CD14-positive monocyte (primary cell): ENCODE data around the gene FOXP1. TPM values are rescaled to one million over a fixed set of nuclear protein-coding genes. Genes with fewer than 3 reads are reported as not detected.

ENCODE experiments used
- DNase-seq, 3 donors: peaks; one replicate each; pipeline ENCODE4 v3.0.0-alpha.2; 2011 to 2022
- H2AFZ ChIP-seq: 2 replicates; pipeline ENCODE4 v1.6.0; 2012; ENCODE audit warnings: mild to moderate bottlenecking, low read depth, low read length, inconsistent platforms; ENCODE audit not compliant: insufficient read depth, poor library complexity, severe bottlenecking
- H3K27ac ChIP-seq, 2 donors: 1 replicate in 1 of 2; 2 replicates in 1 of 2; pipeline ENCODE4 v1.5.1; 2012 to 2013; ENCODE audit warnings: low read length in 2 of 2, control low read depth in 1 of 2, inconsistent platforms in 1 of 2, low read depth in 1 of 2, mild to moderate bottlenecking in 1 of 2
- H3K27me3 ChIP-seq, 2 donors: one replicate each; pipeline versions ENCODE4 v1.6.0 to v1.6.1; 2011 to 2013; ENCODE audit warnings: low read length in 2 of 2; ENCODE audit not compliant: control insufficient read depth in 2 of 2, insufficient read depth in 2 of 2
- H3K36me3 ChIP-seq, 2 donors: replicated peaks in 1 of 2; 1 replicate in 1 of 2; 2 replicates in 1 of 2; pipeline versions ENCODE4 v1.5.1 to v1.6.1; 2012 to 2013; ENCODE audit warnings: low read length in 2 of 2, control low read depth in 1 of 2, inconsistent platforms in 1 of 2, mild to moderate bottlenecking in 1 of 2; ENCODE audit not compliant: insufficient read depth in 2 of 2, control insufficient read depth in 1 of 2
- H3K4me1 ChIP-seq, 2 donors: 1 replicate in 1 of 2; 2 replicates in 1 of 2; pipeline versions ENCODE4 v1.5.1 to v1.6.1; 2012 to 2013; ENCODE audit warnings: low read length in 2 of 2, control low read depth in 1 of 2, inconsistent platforms in 1 of 2, mild to moderate bottlenecking in 1 of 2, moderate library complexity in 1 of 2; ENCODE audit not compliant: insufficient read depth in 2 of 2, control insufficient read depth in 1 of 2
- H3K4me2 ChIP-seq: replicated peaks from 2 replicates; pipeline ENCODE3; 2012; ENCODE audit warnings: low read length, moderate library complexity, mild to moderate bottlenecking; ENCODE audit not compliant: poor library complexity, severe bottlenecking; ENCODE audit errors: extremely low read depth
- H3K4me3 ChIP-seq, 3 experiments: fragments of 200-600 bp in 1 of 3; sonication (generic) in 1 of 3; replicated peaks in 1 of 3; 1 replicate in 2 of 3; 2 replicates in 1 of 3; pipeline ENCODE4 v1.5.1; 2011 to 2013; ENCODE audit warnings: low read length in 3 of 3, mild to moderate bottlenecking in 3 of 3, control low read depth in 2 of 3, low read depth in 2 of 3, inconsistent platforms in 1 of 3, moderate library complexity in 1 of 3
- H3K79me2 ChIP-seq: 2 replicates; pipeline ENCODE4 v1.6.0; 2012; ENCODE audit warnings: mild to moderate bottlenecking, control low read depth, inconsistent platforms, low read length, moderate library complexity; ENCODE audit not compliant: insufficient read depth
- H3K9ac ChIP-seq: 2 replicates; pipeline ENCODE4 v1.6.0; 2017; ENCODE audit warnings: low read length, mild to moderate bottlenecking; ENCODE audit not compliant: insufficient read depth, poor library complexity, severe bottlenecking
- H3K9me3 ChIP-seq, 2 donors: replicated peaks in 1 of 2; 1 replicate in 1 of 2; 2 replicates in 1 of 2; pipeline versions ENCODE4 v1.5.1 to v1.6.1; 2012 to 2013; ENCODE audit warnings: low read length in 2 of 2, control low read depth in 1 of 2; ENCODE audit not compliant: control insufficient read depth in 1 of 2, insufficient read depth in 1 of 2
- H4K20me1 ChIP-seq: 2 replicates; pipeline ENCODE4 v1.6.0; 2012; ENCODE audit warnings: mild to moderate bottlenecking, low read length, control low read depth, moderate library complexity; ENCODE audit not compliant: insufficient read depth
- H3K27ac Mint-ChIP-seq, 7 donors: one replicate each; pipeline ENCODE4 v1.8.0; 2020; ENCODE audit warnings: mild to moderate bottlenecking in 7 of 7, mixed read lengths in 7 of 7, moderate library complexity in 6 of 7, inconsistent platforms in 2 of 7
- H3K27me3 Mint-ChIP-seq, 3 donors: one replicate each; pipeline ENCODE4 v1.8.0; 2021 to 2022; ENCODE audit warnings: low read depth in 3 of 3, mild to moderate bottlenecking in 3 of 3, mixed read lengths in 3 of 3, moderate library complexity in 3 of 3, inconsistent platforms in 1 of 3
- H3K36me3 Mint-ChIP-seq, 2 donors: one replicate each; pipeline ENCODE4 v1.8.0; 2020; ENCODE audit warnings: mixed read lengths in 2 of 2, inconsistent platforms in 1 of 2, mild to moderate bottlenecking in 1 of 2
- H3K4me1 Mint-ChIP-seq: one replicate; pipeline ENCODE4 v1.8.0; 2020; ENCODE audit warnings: mild to moderate bottlenecking, mixed read lengths
- H3K4me3 Mint-ChIP-seq, 2 donors: one replicate each; pipeline ENCODE4 v1.8.0; 2020; ENCODE audit warnings: mild to moderate bottlenecking in 2 of 2, mixed read lengths in 2 of 2, moderate library complexity in 1 of 2
- H3K9me3 Mint-ChIP-seq, 7 donors: one replicate each; pipeline ENCODE4 v1.8.0; 2020 to 2022; ENCODE audit warnings: mixed read lengths in 7 of 7, mild to moderate bottlenecking in 6 of 7, moderate library complexity in 6 of 7, inconsistent platforms in 2 of 7
- CTCF ChIP-seq: fragments of 200-600 bp; IDR thresholded peaks from one replicate; pipeline ENCODE4 v1.8.0; 2022; ENCODE audit warnings: antibody characterized with exemption, mild to moderate bottlenecking
- WGBS: methylation state at CpG from one replicate; pipeline ENCODE4 v1.1.5; 2013; ENCODE audit warnings: missing lambda C conversion rate; ENCODE audit not compliant: insufficient coverage; 5-methylcytosine and 5-hydroxymethylcytosine counted together
- intact Hi-C, 2 donors: fragments of 100-400 bp; cut with micrococcal nuclease; formaldehyde crosslinking; loops; one replicate each; pipeline versions ENCODE4 v1.15.0 to v1.15.1; 2023
- polyA plus RNA-seq, 3 donors: library from polyadenylated mRNA; depleted of rRNA in 1 of 3; unstranded in 2 of 3; stranded (reverse) in 1 of 3; fragments of 300-500 nt in 2 of 3; fragments of >200 nt in 1 of 3; fragmentation: Illumina TruSeq in 2 of 3; gene quantifications; 1 replicate in 2 of 3; 2 replicates in 1 of 3; pipeline ENCODE4 v1.2.3, GENCODE V29; 2012 to 2021

The FOXP1 gene
- polyA plus RNA-seq, 3 donors = 25.7 to 42.6 (median 27.8) TPM

GRCh38 chr3:71121429-71122167 lies 461.9 kb downstream of the FOXP1 start:
- Histone ChIP-seq H3K9me3 (no peaks in the 10 kb centered on the region), H3K9ac (no peak overlapping the region), H3K4me2 (no peak overlapping the region), H3K36me3 (peaks cover 0 to 16% of the 10 kb centered on the region in 2 donors), H3K27ac (no peak overlapping the region), H3K4me1 (no peaks in the 10 kb centered on the region), H3K79me2 (no peaks in the 10 kb centered on the region), H3K4me3 (no peak overlapping the region), H2AFZ (no peak overlapping the region), H3K27me3 (no peaks in the 10 kb centered on the region), H4K20me1 (peaks cover 37% of the 10 kb centered on the region)
- no peaks in the 10 kb centered on the region for H3K9me3 Mint-ChIP-seq
- no peak for TF ChIP-seq CTCF
- intact Hi-C loops = no loop called here
- 100% methylated on average over 2 of the region's 3 CpGs for WGBS
- no peak overlapping the region for H3K27ac Mint-ChIP-seq
- no peak overlapping the region for H3K4me3 Mint-ChIP-seq
- H3K36me3 Mint-ChIP-seq = peaks cover 12 to 19% of the 10 kb centered on the region in 2 donors
- no peaks in the 10 kb centered on the region for H3K27me3 Mint-ChIP-seq
- DNase-seq = no peak
- no peaks in the 10 kb centered on the region for H3K4me1 Mint-ChIP-seq

GRCh38 chr3:71120012-71120411 lies 463.5 kb downstream of the FOXP1 start:
- no peak overlapping the region for H3K9ac ChIP-seq
- no peaks in the 10 kb centered on the region for H3K27me3 ChIP-seq
- peaks cover 12 to 19% of the 10 kb centered on the region in 2 donors for H3K36me3 Mint-ChIP-seq
- no peak for DNase-seq
- no peak overlapping the region for H3K4me2 ChIP-seq
- intact Hi-C loops = no loop called here
- H3K27ac Mint-ChIP-seq = no peak overlapping the region
- H3K4me3 Mint-ChIP-seq = no peak overlapping the region
- no peaks in the 10 kb centered on the region for H3K9me3 Mint-ChIP-seq
- no peak overlapping the region for H2AFZ ChIP-seq
- H4K20me1 ChIP-seq = peaks cover 30% of the 10 kb centered on the region
- no peaks in the 10 kb centered on the region for H3K4me1 Mint-ChIP-seq
- H3K79me2 ChIP-seq = no peaks in the 10 kb centered on the region
- H3K4me1 ChIP-seq = no peaks in the 10 kb centered on the region
- TF ChIP-seq CTCF = no peak
- H3K4me3 ChIP-seq = no peak overlapping the region
- no peaks in the 10 kb centered on the region for H3K27me3 Mint-ChIP-seq
- H3K36me3 ChIP-seq = peaks cover 0 to 16% of the 10 kb centered on the region in 2 donors
- H3K27ac ChIP-seq = no peak overlapping the region
- no peaks in the 10 kb centered on the region for H3K9me3 ChIP-seq
